GM12892 (cell line): Measurements from ENCODE around the gene ARGLU1.

Experiments used
- POLR2A ChIP-seq: IDR thresholded peaks from 2 replicates; pipeline ENCODE4 v1.6.1; 2011; ENCODE audit warnings: low read depth, low read length, control low read depth
- POLR2AphosphoS5 ChIP-seq: IDR thresholded peaks from 2 replicates; pipeline ENCODE4 v1.6.1; 2011; ENCODE audit warnings: low read depth, low read length, control low read depth
- TAF1 ChIP-seq: IDR thresholded peaks from 2 replicates; pipeline ENCODE4 v1.6.1; 2011; ENCODE audit warnings: low read depth, mild to moderate bottlenecking, control low read depth, low read length, borderline replicate concordance

DNA sequence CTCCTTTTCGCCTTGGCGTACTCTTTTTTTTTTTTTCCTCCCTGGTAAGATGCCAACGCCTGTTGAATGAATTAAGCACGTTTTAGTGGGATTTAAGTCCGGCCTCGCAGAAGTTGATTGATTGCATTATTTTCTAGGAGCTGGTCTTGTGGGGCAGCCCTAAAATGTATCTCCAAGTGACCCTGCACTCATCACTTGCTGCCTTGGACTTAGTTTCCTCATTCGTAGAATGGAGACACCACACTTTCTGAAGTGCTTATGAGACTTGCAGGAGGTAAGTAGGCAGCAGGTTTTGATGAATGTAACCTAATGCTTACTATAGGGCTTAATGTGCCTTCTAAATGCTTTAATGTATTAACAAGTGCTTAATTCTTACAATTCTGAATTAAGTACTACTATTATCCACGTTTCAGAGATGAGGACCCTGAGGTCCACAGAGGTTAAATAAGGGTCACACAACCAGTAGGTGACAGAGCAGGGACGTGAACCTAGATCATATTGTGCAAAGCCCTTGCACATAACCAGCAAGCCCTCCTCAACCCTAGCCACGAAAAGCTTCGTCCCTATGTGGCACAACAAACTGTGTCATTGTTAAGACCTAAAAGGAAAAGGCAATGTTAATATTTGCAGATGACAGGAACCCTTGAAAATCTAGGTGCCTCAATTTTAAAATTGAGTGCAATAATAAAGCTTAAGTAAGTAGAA, 514 bp upstream of the ARGLU1 start:
- TF ChIP-seq POLR2AphosphoS5, result no peak
- no peak for TF ChIP-seq TAF1
- no peak for TF ChIP-seq POLR2A
